Psoas muscle (tissue), 8 donors: ENCODE measurements around the gene DDX49. TPM values are rescaled to one million over a fixed set of nuclear protein-coding genes. Genes with fewer than 3 reads are reported as not detected.

Experiments used
- ATAC-seq, 4 donors: fragments of 200-7000 bp; cut with Tn5 transposase; one replicate each; pipeline ENCODE4 v1.9.1; 2020; ENCODE audit warnings: moderate library complexity in 3 of 4, mild to moderate bottlenecking in 2 of 4
- DNase-seq, 2 donors: peaks; one replicate each; pipeline ENCODE4 v3.0.0-alpha.2; 2020
- H3K27ac ChIP-seq: fragments of 200-600 bp; one replicate; pipeline ENCODE4 v1.8.0; 2022
- H3K27me3 ChIP-seq, 3 donors: fragments of 200-600 bp in 1 of 3; one replicate each; pipeline versions ENCODE4 v1.6.1 to v1.8.0; 2013 to 2022; ENCODE audit warnings: low read length in 2 of 3, mild to moderate bottlenecking in 2 of 3, moderate library complexity in 1 of 3; ENCODE audit not compliant: insufficient read depth in 3 of 3
- H3K36me3 ChIP-seq, 2 donors: fragments of 200-600 bp in 1 of 2; one replicate each; pipeline versions ENCODE4 v1.6.1 to v1.8.0; 2013 to 2022; ENCODE audit warnings: low read depth in 1 of 2, mild to moderate bottlenecking in 1 of 2, moderate library complexity in 1 of 2; ENCODE audit not compliant: insufficient read depth in 1 of 2
- H3K4me1 ChIP-seq: fragments of 200-600 bp; one replicate; pipeline ENCODE4 v1.8.0; 2022
- H3K4me3 ChIP-seq: fragments of 200-600 bp; one replicate; pipeline ENCODE4 v1.8.0; 2022; ENCODE audit warnings: mild to moderate bottlenecking
- H3K9me3 ChIP-seq: fragments of 200-600 bp; one replicate; pipeline ENCODE4 v1.8.0; 2022
- CTCF ChIP-seq: fragments of 200-600 bp; IDR thresholded peaks from one replicate; pipeline ENCODE4 v1.8.0; 2022; ENCODE audit warnings: antibody characterized with exemption
- WGBS, 3 donors: extraction: QIAGEN DNeasy Blood & Tissue Kit; methylation state at CpG; one replicate each; pipeline versions ENCODE4 v1.1.6 to v1.1.7; 2013; 5-methylcytosine and 5-hydroxymethylcytosine counted together
- intact Hi-C, 2 donors: fragments of 100-400 bp; cut with DNase I; formaldehyde crosslinking; loops; one replicate each; pipeline versions ENCODE4 v1.11.0 to v1.14.2; 2022
- polyA plus RNA-seq, 3 donors: library from polyadenylated mRNA; stranded (reverse); fragments of 200-250 nt; gene quantifications; one replicate each; pipeline ENCODE4 v1.2.3, GENCODE V29; 2013
- total RNA-seq, 4 donors: library from RNA; stranded (reverse); fragmentation: NEBNext Ultra II Directional in 2 of 4; extraction: Animal tissue kit (Norgen Biotek cat#: 25700) in 2 of 4; gene quantifications; one replicate each; pipeline versions ENCODE4 v1.2.1 to v1.2.4, GENCODE V29; 2021 to 2023
- donor health status: healthy with polysubstance abuse.
- donor health status: DM: no; HTN: no; CAD: no; lungs with moderate emphysema.
- donor health status: Bipolar disorder and iron deficiency.
- donor health status: healthy.
- donor health status: DM: yes; HTN: yes; CAD: no.
- donor health status: DM: no; HTN: no; CAD: no.
- donor health status: DM: no; HTN: no; CAD: no.
- donor health status: DM: yes; HTN: yes; CAD: no.

Gene DDX49
- total and polyA plus RNA-seq, 7 donors, result 27.2 to 73.1 (median 35.3) TPM

GRCh38 chr19:18905513-18906236 lies 13.8 kb upstream of the DDX49 start:
- Histone ChIP-seq H3K36me3 (peaks cover 7 to 61% of the 10 kb centered on the region in 2 donors), H3K27ac (no peak overlapping the region), H3K4me3 (no peak overlapping the region), H3K4me1 (no peaks in the 10 kb centered on the region), H3K27me3 (no peaks in the 10 kb centered on the region), H3K9me3 (no peaks in the 10 kb centered on the region)
- 87 to 93% (median 90%) methylated on average over 26 of the region's 26 CpGs for WGBS, 3 donors
- intact Hi-C loops, result no loop called here
- TF ChIP-seq CTCF, result no peak
- ATAC-seq, result no peak
- DNase-seq, result no peak

DNA sequence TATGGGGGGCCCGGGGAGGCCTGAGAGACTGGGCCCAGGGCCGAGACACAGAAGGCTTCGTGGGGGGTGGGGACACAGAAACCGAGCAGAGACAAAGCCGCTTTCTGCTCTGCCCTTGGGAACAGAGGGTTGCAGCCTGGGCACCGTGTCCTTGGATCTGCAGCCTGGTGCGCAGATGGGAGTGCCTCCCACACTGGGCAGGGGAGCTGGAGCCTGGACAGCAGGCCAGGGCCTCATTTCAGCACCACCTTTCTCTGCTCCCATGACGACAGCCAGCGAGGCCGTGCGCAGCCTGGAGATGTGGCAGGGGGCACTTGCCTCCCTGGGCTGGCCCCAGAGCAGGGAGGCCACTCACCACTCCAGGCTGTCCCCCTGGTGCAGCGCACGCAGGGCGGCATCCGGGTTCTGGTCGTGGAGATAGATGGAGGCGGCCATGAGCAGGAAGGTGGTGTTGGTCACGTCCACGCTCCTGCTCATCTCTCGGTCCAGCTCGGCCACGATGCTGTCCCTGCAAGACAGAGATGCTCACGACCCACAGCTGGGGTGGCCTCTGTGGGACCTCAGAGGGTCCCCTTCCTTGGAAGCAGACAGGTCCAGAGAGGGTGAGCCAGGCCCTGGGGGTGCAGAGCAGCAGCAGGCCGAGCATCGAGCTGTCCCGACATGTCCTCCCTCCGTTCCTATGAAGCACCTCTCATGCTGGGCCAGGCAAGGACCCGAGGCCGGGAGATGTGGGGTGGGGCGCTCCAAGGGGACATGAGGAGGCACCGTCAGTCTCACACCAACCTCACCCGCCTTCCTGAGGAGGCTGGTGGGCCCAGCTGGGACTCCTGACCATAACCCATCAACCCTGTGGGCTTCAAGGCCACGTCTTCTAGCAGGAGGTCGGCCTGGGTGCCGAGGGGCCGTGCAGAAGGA lies 12.7 kb upstream of the DDX49 start:
- H3K4me1 ChIP-seq, result no peaks in the 10 kb centered on the region
- no peak overlapping the region for H3K4me3 ChIP-seq
- peak in 2 of 4 donors; percentile 8 to 13 for ATAC-seq
- no peak overlapping the region for H3K27ac ChIP-seq
- peaks cover 7 to 57% of the 10 kb centered on the region in 2 donors for H3K36me3 ChIP-seq
- no peaks in the 10 kb centered on the region for H3K9me3 ChIP-seq
- H3K27me3 ChIP-seq, result no peaks in the 10 kb centered on the region
- WGBS, 3 donors, result 88 to 93% (median 93%) methylated on average over 35 to 36 of the region's 36 CpGs
- no peak for DNase-seq
- intact Hi-C loops, result no loop called here
- TF ChIP-seq CTCF, result no peak

GRCh38 chr19:18908917-18909619 lies 10.4 kb upstream of the DDX49 start:
- WGBS, 3 donors, result 82 to 88% (median 87%) methylated on average over 17 of the region's 17 CpGs
- Histone ChIP-seq H3K9me3 (no peaks in the 10 kb centered on the region), H3K27me3 (no peaks in the 10 kb centered on the region), H3K4me3 (no peak overlapping the region), H3K27ac (no peak overlapping the region), H3K4me1 (no peaks in the 10 kb centered on the region), H3K36me3 (peaks cover 7 to 60% of the 10 kb centered on the region in 2 donors)
- TF ChIP-seq CTCF, result no peak
- ATAC-seq (no peak), DNase-seq (no peak)
- intact Hi-C loops, result no loop called here

- 79 to 89% (median 87%) methylated on average over 10 of the region's 10 CpGs for WGBS, 3 donors
- Histone ChIP-seq H3K27ac (no peak overlapping the region), H3K36me3 (peaks cover 7 to 51% of the 10 kb centered on the region in 2 donors), H3K9me3 (no peaks in the 10 kb centered on the region), H3K27me3 (no peaks in the 10 kb centered on the region), H3K4me3 (no peak overlapping the region), H3K4me1 (no peaks in the 10 kb centered on the region)
- intact Hi-C loops, result no loop called here
- DNase-seq (no peak), ATAC-seq (no peak)
- no peak for TF ChIP-seq CTCF
These were observed 9.5 kb upstream of the DDX49 start for GRCh38 chr19:18910010-18910409.
